HG03457 (cell line): ENCODE results near the gene SYCE3.
"Not testable (repeated sequence)": the region's sequence is repeated elsewhere in the genome, so short reads cannot be mapped to it uniquely, and the experiment has no call there.

Experiments
- ATAC-seq: cut with Tn5 transposase; IDR thresholded peaks from one replicate; pipeline ENCODE4 v1.9.1; 2021; ENCODE audit warnings: moderate number of reproducible peaks; ENCODE audit not compliant: unreplicated experiment

SYCE3 gene

DNA sequence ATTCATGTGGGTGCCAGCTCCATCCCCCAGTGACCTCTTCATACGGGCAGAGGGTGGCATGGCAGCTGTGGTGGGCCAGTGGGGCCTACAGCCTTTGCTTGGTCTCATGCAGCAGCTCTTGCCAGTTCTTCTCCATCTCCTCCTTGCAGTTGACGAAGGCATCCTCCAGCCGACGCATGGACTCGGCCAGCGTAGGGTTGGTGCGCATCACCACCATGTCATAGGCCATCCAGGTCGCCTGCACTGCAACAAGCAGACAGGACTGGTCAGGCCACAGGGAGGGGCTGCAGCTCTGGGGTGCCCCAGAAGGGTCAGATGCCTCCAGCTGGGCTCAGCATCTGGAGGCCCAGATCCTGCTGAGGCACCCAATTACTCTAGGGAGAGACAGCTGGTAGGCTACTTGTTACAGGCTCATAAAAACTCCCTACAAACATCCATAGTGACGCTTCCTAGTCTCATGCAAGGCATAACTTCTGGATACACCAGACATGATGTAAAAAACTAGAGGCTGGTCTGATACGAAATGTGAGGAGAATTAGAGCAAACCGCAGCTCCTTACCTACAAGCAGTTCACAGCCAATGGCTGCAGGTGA lies 11.5 kb downstream of the SYCE3 start:
- no peak for ATAC-seq

DNA sequence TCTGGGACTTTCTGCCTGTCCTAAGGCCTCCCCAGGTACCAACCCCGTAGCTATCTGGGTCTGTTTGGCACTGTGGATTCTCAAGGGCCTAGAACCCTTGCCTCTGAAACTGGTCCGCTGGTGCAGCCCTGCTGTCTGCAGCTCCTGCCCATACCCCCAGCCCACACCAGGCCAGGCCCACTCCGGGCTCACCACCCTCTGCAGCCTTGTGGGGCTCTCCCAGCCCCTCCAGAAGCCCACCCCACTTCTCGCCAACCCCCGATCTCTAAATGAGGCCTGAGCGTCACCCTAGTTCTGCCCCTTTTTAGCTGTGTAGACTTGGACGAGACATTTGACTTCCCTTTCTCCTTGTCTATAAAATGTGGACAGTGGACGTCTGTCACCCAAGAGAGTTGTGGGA lies 12.3 kb downstream of the SYCE3 start:
- no peak for ATAC-seq

DNA sequence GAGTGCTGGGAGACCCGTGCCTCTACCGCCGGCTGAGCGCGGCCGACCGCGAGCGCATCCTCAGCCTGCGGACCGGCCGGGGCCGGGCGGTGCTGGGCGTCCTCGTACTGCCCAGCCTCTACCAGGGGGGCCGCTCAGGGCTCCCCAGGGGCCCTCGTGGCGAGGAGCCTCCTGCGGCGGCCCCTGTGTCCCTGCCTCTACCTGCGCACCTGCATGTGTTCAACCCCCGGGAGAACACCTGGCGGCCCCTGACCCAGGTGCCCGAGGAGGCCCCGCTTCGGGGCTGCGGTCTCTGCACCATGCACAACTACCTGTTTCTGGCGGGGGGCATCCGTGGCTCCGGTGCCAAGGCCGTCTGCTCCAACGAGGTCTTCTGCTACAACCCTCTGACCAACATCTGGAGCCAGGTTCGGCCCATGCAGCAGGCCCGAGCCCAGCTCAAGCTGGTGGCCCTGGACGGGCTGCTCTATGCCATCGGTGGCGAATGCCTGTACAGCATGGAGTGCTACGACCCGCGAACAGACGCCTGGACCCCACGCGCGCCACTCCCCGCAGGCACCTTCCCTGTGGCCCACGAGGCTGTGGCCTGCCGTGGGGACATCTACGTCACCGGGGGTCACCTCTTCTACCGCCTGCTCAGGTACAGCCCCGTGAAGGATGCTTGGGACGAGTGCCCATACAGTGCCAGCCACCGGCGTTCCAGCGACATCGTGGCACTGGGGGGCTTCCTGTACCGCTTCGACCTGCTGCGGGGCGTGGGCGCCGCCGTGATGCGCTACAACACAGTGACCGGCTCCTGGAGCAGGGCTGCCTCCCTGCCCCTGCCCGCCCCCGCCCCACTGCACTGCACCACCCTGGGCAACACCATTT lies 13.6 kb downstream of the SYCE3 start:
- no peak for ATAC-seq

DNA sequence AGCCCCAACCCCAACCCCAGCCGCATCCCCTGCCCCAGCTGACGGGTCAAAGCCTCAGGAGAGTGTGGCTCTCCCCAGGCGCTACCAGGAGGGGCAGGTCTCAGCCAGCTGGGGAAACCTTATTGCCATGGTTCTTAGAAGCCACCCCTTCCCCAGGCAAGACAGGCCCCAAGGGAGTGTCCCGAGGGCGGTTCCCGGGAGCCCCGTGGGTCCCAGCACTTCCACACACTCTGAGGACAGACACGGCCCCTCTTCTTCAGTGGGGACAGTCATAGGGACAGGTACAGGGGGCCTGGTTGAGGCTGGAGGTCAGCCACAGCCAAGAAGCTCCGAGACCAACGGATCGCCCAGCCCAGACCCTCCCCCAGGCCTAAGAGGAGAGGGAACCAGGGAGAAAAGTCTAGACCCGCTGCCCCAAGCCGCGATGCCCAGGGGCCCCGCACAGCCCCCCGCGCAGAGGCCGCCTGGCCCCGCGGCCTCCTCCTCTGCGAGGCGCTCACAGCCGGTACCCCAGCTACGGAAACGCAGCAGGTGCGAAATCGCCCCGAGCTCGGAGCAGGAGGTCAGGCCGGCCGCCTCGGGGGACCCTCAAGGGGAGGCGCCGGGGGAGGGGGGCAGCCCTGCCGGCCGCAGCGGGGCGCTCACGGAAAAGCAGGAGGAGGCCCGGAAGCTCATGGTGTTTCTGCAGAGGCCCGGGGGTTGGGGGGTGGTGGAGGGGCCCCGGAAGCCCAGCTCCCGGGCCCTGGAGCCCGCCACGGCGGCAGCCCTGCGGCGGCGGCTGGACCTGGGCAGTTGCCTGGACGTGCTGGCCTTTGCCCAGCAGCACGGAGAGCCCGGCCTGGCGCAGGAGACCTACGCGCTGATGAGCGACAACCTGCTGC lies 14.4 kb downstream of the SYCE3 start:
- no peak for ATAC-seq

DNA sequence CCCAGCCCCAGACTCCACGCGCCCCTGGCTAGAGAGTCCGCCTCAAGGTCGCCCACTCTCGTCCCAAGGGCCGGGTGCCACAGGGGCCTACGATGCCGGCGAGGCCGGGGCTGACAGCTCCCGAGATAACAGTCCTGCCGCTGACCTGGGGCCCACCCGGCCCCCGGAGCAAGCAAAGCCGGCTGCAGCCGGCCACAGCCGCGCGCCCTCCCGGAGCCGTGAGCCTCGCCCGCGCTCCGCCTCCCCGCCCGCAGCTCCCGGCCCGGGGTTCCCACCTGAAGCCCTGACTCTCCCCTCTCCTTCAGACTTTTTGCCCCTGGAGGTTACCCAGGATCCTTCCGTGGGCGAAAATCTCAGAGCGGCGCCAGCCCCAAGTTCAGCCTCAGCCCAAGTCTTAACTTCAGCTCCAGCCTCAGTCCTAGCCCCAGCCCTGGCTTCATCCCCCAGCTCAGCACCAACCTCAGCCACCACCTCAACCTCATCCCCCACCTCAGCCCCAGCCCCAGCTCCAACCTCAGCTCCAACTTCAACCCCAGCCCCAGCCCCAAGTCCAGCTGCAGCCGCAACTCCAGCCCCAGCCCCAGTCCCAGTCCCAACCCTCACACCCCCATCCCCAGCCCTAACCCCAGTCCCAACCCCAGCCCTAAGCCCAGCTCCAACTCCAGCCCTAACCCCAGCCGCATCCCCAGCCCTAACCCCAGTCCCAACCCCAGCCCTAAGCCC lies 15.3 kb downstream of the SYCE3 start:
- no peak for ATAC-seq

DNA sequence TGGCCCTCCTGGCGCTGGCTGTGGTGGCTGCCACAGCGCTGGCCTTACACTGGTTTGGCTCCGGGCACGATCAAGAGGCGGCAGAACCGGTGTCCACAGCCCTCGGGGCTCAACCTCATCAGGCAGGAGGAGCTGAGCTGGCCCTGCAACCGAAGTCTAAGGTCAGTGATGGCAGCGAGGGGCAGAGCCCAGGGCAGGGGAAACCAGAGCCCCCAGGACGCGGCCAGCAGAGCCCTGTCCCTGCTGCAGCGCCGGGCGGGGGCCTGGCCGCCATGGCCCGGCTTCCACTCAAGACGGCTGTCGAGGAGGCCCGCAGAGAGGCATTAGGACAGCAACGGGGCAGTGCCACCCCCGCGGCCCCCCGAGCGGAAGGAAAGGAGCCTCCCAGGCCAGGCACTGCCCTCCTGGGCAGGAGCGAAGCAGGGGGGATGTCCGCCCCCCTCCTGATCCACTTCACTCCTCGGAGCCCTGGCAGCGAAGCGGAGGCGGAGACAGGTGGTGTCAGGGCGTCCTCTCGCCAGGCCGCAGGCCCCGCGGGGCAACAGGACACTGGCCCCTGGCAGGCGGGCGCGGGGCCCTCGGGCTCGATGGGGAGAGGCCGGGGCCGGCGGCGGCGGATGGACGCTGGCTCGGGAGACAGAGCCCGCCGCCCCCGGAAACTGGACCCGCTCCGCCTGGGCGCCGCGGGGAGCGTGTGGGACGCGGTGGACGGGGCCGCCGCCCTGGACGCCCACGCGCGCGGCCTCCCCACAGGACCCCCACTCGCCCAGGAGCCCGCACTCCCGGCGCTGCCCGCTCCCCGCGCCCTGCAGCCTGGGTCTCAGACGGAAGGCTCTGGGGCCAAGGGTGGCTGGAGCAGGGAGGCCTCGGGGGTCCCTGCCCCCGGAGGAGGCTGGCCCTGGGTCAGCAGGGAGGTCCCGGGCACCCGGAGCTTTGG lies 16.1 kb downstream of the SYCE3 start:
- ATAC-seq = no peak

DNA sequence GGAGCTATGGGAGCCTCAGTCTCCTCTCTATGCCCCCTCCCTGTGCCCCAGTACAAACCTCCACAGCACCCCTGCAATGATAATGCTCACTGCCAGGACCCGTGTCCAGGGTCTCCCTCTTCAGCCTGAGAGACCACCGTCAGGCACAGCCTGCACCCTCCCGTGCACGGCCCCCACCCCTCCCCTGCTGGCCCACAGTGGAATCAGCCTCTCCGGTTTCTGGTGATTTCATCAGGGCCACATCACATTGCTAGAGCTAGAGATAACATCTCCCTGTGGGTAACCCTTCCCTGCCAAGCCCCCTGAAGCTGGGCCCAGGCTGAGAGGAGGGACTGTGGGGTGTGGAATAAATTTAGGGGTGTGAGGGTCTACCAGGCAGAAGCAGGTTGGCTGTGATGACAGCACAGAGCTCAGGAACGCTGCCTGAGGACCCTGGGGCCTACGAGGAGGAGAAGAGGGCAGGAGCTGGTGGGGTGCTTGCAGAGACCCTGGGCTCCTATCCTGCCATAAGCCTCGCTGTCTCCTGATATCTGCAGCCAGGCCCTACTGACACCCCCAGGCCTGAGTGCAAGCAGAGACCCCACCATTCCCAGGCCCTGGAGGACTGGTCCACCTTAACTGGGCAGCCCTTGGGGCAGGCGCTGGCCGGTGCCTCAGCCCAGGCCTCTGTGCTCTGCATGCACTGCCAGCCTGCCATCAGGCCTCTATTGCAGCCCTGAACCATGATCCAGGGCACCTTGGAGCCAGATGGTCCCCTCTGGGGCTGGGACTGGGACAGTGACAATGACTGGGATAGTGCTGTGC lies 17.0 kb downstream of the SYCE3 start, which contains the start of gene KLHDC7B:
TSS of gene KLHDC7B (plus strand) at position 378 of the 804 bp plus-strand sequence. CDS start at position 723, 345 bp downstream.
- ATAC-seq = no peak

DNA sequence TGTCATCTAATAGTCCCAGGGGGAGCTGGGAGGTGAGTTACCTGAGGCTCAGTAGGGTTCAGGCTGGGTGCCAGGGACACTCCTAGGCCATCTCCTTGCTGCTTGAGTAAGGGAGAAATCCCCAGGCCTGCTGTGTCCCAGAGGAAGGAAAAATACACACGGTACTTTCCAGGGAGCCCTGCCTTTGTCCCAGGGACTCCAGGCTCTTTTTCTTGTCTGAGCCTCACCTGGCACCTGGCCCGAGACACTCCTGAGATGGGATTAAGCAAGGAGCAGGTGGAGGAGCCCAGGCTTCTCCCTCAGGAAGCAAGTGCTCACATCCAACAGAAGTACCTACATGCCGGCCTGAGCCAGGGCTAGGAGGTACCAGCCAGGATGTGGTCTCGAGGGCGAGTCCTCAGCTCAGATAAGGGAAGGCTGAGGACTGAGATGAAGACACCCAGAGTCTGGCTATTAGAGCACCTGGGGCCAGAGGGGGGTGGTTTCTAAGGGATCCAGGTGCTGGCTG lies 17.9 kb downstream of the SYCE3 start:
- ATAC-seq = no peak

DNA sequence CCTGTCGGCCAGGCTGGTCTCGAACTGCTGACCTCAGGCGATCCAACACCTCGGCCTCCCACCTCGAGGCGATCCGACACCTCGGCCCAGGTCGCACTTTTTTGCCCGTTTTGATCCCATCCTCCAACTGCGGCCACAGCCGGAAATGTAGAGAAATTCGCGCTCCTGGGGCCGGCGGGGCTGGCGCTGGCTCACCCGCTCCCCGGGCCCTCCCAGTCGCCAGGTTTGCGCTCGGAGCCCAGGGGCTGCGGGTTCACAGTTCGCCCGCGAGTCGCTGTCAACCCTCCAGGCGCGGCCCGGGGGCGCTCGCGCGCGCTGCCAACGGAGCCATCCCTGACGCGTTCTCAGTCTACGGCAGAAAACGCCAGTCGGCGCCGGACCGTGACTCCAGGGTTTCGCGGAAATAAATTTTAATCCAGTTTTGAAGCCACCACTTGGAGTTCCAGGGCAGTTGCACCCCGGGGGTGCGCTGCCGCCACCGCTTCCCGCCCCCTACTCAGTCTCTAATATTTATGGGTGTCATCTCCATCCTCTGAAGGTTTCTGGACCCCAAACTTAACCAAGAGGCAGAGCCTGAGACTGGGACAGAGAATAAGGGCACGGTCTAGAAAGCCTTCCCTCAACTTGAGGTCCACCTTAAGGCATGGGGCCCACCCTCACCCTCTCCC lies 18.5 kb downstream of the SYCE3 start:
- no peak for ATAC-seq

DNA sequence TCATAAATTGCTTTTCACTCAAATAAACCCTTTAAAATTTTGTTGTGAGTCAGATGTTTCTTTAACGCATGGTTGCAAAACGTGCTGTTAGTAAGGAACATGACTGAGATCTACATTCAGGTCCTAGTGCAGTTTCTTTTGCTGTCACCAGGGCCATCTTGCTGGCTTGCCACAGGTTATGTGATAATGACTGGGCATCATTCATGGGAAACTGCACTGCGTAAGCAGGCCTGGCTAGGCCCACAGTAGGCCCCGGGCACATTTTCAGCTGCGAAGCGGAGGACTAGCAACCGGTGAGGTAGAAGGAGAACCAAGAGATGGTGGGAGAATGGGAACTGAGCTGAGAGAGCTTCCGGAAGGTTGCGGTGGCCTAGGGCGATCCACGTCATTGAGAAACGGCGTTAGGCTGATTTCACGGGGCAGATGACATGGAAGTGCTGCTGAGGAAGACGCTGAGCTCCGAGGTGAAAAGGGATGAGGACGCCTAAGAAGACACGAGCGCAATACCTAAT lies 20.2 kb downstream of the SYCE3 start:
- no peak for ATAC-seq

DNA sequence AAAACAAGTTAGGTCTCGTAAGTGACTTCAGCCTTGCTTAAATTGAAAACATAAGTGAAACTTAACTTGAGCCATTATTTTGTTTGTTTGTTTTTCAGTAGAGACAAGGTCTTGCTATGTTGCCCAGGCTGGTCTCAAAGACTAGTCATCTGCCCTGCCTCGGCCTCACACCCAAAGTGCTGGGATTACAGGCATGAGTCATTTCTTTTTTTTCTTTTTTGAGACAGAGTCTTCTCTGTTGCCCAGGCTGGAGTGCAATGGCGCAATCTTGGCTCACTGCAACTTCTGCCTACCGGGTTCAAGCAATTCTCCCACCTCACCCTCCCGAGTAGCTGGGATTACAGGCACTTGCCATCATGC lies 21.1 kb downstream of the SYCE3 start:
- ATAC-seq = not testable (repeated sequence)

DNA sequence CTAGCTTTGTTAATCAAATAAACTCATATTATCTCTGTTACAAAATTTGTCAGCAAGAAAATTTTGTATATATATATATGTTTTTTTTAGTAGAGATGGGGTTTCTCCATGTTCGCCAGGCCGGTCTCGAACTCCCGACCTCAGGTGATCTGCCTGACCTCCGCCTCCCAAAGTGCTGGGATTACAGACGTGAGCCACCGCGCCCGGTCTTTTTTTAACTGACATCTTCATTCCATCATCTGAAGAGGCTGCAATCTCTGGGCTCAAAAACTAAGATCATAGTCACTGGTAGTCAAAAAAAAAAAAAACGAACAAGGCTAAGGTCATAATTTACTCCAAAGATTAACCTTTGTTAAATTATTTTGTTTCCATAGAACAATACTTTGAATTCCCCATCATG lies 22.3 kb downstream of the SYCE3 start:
- no peak for ATAC-seq

DNA sequence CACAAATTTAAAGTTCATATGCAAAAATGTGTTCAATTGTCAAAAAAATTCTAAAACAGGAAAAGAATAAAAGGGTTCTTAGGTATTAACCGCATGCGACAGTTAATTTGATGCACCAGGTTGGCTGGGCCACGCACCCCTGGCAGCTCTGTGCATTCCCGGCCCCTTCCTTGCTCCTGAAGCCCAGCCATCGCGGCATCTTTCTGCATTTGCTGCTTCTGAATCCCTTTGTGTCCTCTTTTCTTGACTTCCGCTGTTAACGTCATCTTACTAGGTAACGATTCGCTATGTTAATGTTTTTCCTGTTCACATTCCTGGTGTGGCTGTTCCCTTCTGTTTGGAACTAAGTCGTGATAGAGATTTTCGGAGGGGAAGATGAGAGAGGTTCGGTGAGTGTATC lies 25.0 kb downstream of the SYCE3 start:
- no peak for ATAC-seq

DNA sequence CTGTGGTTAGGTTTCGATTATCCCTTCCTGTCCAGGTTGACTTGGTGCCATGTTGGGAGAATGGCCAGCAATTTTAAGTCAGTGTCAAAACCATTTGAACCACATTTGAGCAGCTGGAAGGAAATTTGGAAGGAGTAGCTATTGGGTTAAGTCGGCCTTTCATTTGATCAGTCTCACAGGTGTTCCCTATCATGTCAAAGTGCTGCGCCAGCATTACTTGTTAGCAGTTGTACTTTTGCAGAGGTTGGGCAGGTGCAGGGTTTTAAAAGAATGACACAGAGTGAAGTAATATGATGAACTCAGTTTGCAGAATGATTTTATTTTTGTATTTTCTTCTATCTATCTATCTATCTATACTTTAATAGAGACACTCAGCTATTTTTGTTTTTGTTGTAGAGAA lies 26.5 kb downstream of the SYCE3 start:
- ATAC-seq = no peak

DNA sequence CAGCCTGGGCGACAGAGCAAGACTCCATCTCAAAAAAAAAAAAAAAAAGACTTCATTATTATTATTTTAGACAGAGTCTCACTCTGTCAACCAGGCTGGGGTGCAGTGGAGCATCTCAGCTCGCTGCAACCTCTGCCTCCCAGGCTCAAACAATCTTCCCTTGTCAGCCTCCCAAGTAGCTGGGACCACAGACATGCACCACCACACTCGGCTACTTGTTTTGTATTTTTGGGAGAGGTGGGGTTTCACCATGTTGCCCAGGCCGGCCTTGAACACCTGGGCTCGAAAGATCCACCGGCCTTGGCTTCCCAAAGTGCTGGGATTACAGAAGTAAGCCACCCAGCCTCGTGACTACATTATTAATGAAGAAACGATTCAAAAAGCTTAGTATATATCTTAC lies 27.6 kb downstream of the SYCE3 start:
- no peak for ATAC-seq

DNA sequence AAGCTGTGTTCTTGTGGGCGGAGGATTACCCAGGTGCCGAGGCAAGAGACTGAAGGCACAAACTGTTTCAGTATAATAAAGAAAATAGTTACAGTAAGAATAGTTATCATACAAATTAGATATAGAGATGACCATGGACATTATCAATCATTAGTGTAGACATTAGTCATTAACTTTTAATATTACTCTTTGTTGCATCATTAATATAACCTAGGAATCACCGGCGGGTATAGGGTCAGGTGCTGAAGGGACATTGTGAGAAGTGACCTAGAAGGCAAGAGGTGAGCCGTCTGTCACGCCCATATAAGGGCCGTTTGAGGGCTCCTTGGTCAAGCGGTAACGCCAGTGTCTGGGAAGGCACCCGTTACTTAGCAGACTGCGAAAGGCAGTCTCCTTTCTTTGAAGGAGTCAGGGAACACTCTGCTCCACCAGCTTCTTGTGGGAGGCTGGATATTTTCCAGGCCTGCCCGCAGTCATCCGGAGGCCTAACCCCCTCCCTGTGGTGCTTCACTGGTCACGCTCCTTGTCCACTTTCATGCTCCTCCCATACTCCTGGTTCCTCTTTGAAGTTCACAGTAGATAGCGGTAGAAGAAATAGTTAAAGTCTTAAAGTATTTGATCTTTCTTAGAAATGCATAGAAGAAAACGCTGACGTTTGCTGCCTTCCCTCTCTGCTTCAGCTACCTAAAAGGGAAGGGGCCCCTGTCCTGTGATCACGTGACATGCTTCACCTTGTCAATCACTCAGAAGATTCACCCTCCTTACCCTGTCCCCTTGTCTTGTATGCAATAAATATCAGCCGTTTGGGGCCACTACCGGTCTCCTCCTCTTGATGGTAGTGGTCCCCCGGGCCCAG lies 28.6 kb downstream of the SYCE3 start:
- ATAC-seq = not testable (repeated sequence)
